GM21526 (cell line): ENCODE data around the gene DGUOK.
"Not testable (repeated sequence)": the region's sequence is repeated elsewhere in the genome, so short reads cannot be mapped to it uniquely, and the experiment has no call there.

Experiments used
- ATAC-seq: cut with Tn5 transposase; IDR thresholded peaks from one replicate; pipeline ENCODE4 v1.9.1; 2021; ENCODE audit warnings: moderate library complexity; ENCODE audit not compliant: unreplicated experiment, low FRiP score

DGUOK gene

GRCh38 chr2:73919596-73920228 lies 7.0 kb upstream of the DGUOK start:
- no peak for ATAC-seq

- ATAC-seq: no peak
Observed at GRCh38 chr2:73920577-73921545, 5.8 kb upstream of the DGUOK start.

GRCh38 chr2:73921581-73921980 lies 5.1 kb upstream of the DGUOK start:
- no peak for ATAC-seq

- no peak for ATAC-seq
Observed at GRCh38 chr2:73922681-73923080, 4.0 kb upstream of the DGUOK start.

GRCh38 chr2:73925033-73925704 lies 1.5 kb upstream of the DGUOK start:
- ATAC-seq: no peak

GRCh38 chr2:73925853-73926492 lies 707 bp upstream of the DGUOK start:
- no peak for ATAC-seq

- no peak for ATAC-seq
Observed at GRCh38 chr2:73927344-73927743, 664 bp downstream of the DGUOK start.

GRCh38 chr2:73928963-73929347 lies 2.3 kb downstream of the DGUOK start:
- no peak for ATAC-seq

- ATAC-seq: no peak
Observed at GRCh38 chr2:73930386-73930785, 3.7 kb downstream of the DGUOK start.

- ATAC-seq: no peak
Observed at GRCh38 chr2:73931531-73932500, 5.1 kb downstream of the DGUOK start.

- ATAC-seq: no peak
Observed at GRCh38 chr2:73933194-73933593, 6.5 kb downstream of the DGUOK start.

GRCh38 chr2:73935641-73936040 lies 9.0 kb downstream of the DGUOK start:
- ATAC-seq: no peak

GRCh38 chr2:73937103-73937885 lies 10.6 kb downstream of the DGUOK start:
- no peak for ATAC-seq

- ATAC-seq: no peak
Observed at GRCh38 chr2:73937899-73938298, 11.2 kb downstream of the DGUOK start.

- ATAC-seq: no peak
Observed at GRCh38 chr2:73938718-73939352, 12.2 kb downstream of the DGUOK start.

- no peak for ATAC-seq
Observed at GRCh38 chr2:73939419-73939818, 12.7 kb downstream of the DGUOK start.

GRCh38 chr2:73940066-73940465 lies 13.4 kb downstream of the DGUOK start:
- ATAC-seq: not testable (repeated sequence)

GRCh38 chr2:73942664-73943063 lies 16.0 kb downstream of the DGUOK start:
- ATAC-seq: no peak
